GM18498 (cell line): ENCODE results near the gene CACNA1B.
"Not testable (repeated sequence)": the region's sequence is repeated elsewhere in the genome, so short reads cannot be mapped to it uniquely, and the experiment has no call there.

Source experiments
- ATAC-seq: cut with Tn5 transposase; IDR thresholded peaks from one replicate; pipeline ENCODE4 v1.9.1; 2021; ENCODE audit warnings: mild to moderate bottlenecking, moderate library complexity; ENCODE audit not compliant: unreplicated experiment

CACNA1B gene

GRCh38 chr9:137865581-137866145 is 11.9 kb upstream of the CACNA1B start:
- no peak for ATAC-seq

- no peak for ATAC-seq
These were observed 11.1 kb upstream of the CACNA1B start for GRCh38 chr9:137866226-137867141.

- ATAC-seq = no peak
These were observed 7.2 kb upstream of the CACNA1B start for GRCh38 chr9:137870432-137870831.

- no peak for ATAC-seq
These were observed 5.3 kb upstream of the CACNA1B start for GRCh38 chr9:137872296-137872695.

DNA sequence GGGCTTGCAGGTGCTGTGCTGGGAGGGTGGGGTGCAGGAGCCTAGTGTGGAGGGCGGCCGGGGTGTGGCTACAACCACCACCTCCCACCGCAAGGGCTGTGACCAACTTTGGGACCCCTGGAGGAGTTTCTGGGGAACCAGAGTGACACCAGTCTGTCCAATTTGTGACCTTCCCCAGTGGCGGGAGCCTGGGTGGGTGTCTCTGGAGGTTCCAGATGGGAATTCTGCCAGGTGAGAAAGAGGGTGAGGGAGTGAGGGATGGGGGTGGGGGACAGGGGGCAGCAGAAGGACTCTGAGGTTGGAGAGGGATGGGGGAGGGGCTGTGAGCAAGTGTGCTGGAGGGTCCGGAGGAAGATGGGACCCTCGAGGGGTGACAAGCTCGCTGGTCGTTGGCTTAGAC is 4.2 kb upstream of the CACNA1B start:
- no peak for ATAC-seq

DNA sequence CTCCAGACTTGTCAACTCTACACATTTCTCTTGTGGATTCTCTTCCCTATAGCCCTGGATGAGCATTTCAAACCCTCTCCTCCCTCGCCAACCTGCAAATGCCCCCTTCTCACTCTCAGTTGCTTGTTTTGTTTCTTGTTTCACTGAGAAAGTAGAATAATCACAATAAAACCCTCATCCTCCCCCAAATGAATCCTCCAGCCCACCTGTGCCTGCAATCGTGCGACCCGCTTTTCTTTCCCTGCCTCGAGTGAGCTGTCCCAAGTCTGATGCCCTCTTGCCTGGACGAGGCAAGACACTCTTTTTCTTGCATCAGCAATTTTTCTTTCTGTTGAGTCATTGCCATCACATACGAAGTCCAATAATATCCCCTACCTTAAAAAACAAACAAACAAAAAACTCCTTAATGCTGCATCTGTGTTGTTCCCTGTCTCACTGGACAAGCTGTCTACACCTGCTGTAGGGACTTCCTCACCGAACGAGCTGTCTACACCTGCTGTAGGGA is 3.7 kb upstream of the CACNA1B start:
- ATAC-seq = no peak

DNA sequence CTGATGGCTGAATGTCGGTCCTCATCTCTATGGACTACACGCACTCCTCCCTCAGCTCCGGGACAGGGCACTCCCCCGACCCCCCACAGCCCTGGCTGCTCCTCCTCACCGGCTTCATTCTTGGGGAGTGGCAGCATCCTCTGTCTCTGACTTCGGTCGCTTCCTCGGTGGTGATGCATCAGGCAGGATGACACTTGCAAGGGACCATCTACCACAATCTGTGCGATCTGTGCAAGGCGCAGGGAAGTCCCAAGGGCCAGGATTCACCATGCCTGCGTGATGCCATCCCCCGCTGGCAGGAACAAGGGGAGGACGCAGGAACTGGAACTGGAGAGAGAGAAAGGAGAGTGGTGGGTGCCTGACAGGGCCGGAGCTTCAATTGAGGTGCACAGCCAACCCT is 2.2 kb upstream of the CACNA1B start:
- ATAC-seq = no peak

- ATAC-seq = no peak
These were observed 1.7 kb upstream of the CACNA1B start for GRCh38 chr9:137875846-137876245.

DNA sequence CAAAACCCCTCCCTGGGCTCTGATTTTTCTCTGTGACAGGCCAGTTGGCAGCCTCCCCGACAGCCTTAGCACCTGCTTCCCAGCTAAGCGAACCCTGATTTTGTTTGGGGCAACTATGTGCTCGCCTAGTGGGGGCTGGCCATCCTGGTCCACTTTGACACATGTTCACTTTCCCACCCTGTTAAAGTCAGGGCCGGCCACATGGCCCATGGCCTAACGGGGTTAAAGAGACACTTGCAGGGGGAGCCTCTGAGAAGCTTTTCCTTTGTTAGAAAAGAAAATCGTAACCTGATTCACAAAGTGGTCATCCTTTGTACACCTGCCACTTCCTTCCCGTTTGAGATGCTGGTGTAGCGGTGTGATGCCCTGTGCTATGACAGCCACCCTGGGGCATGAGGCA is 1.3 kb upstream of the CACNA1B start:
- ATAC-seq = no peak

GRCh38 chr9:137876781-137877386 is 698 bp upstream of the CACNA1B start:
- ATAC-seq = no peak

GRCh38 chr9:137878146-137878941 is 762 bp downstream of the CACNA1B start:
- no peak for ATAC-seq

DNA sequence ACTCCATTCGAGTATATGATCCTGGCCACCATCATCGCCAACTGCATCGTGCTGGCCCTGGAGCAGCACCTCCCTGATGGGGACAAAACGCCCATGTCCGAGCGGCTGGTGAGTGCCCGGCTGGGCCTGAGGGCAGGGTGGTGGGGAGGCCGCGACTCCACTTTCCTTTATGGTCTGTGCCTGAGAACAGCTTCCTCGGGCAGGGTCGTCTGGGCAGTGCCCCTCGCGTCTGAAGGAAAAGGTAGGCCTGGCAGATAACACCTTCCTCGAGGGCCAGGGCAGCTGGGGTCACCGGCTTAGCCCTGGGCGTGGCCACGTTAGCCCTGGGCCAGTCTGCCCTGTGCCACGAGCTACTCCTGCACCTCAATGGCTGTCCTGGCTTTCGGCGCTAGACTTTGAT is 1.5 kb downstream of the CACNA1B start:
- no peak for ATAC-seq

- no peak for ATAC-seq
These were observed 2.1 kb downstream of the CACNA1B start for GRCh38 chr9:137879566-137880150.

- no peak for ATAC-seq
These were observed 2.8 kb downstream of the CACNA1B start for GRCh38 chr9:137880160-137880975.

DNA sequence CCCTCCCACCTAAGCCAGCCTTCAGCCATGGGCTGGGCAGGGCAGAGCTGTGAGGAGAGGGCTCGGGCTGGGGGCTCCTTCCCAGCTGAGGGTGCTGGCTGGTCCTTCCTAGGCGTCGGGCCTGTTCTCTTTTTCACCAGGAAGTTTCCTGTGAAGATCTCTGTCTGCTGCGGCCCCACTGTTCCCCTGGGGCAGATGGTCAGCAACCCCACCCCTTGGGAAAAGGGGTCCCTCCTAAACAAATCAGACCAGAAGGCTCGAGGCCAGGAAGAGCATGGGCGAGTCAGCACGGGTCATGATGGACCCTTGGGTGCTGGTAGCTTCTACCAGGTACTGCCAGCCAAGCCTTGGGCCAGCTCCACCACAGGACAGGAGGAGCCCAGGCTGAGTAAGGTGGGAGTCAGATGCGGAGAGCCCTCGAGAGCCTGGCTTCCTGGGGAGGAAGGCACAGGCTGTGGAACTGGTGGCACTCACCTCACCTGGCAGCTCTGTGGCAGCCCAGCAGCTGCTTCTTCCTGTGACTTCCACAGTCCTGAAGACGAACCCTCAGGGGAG is 3.5 kb downstream of the CACNA1B start:
- ATAC-seq = no peak

GRCh38 chr9:137881591-137882505 is 4.3 kb downstream of the CACNA1B start:
- ATAC-seq = no peak

GRCh38 chr9:137882506-137882821 is 4.9 kb downstream of the CACNA1B start:
- no peak for ATAC-seq

- ATAC-seq = not testable (repeated sequence)
These were observed 6.4 kb downstream of the CACNA1B start for GRCh38 chr9:137883977-137884376.

- not testable (repeated sequence) for ATAC-seq
These were observed 7.0 kb downstream of the CACNA1B start for GRCh38 chr9:137884547-137884946.
